B cell (primary cell): ENCODE data around the gene SLC38A1. TPM values are rescaled to one million over a fixed set of nuclear protein-coding genes. Genes with fewer than 3 reads are reported as not detected.

Experiments used
- polyA plus RNA-seq: library from polyadenylated mRNA; depleted of rRNA; stranded (reverse); fragments of >200 nt; gene quantifications from 2 replicates; pipeline ENCODE4 v1.2.3, GENCODE V29; 2012
- total RNA-seq, 2 donors: library from RNA; stranded (reverse); fragments of 120-200 nt in 1 of 2; gene quantifications; 1 replicate in 1 of 2; 2 replicates in 1 of 2; pipeline versions ENCODE4 v1.2.3 to v1.2.4, GENCODE V29; 2013 to 2022

The SLC38A1 gene
- total and polyA plus RNA-seq, 2 donors (not counting 1 experiment from before 2014, with no cell fraction given), result 38.1 to 205 TPM

Other genes starting within 250 kb of the SLC38A1 start
- gene SLC38A2, start 103.7 kb upstream of the SLC38A1 start, total RNA-seq, result 202 TPM in 2 replicates
- gene SLC38A2, start 103.7 kb upstream of the SLC38A1 start, polyA plus RNA-seq, result 61.6 and 108 TPM in 2 replicates